ENCODE data around the gene YLPM1.

DNA sequence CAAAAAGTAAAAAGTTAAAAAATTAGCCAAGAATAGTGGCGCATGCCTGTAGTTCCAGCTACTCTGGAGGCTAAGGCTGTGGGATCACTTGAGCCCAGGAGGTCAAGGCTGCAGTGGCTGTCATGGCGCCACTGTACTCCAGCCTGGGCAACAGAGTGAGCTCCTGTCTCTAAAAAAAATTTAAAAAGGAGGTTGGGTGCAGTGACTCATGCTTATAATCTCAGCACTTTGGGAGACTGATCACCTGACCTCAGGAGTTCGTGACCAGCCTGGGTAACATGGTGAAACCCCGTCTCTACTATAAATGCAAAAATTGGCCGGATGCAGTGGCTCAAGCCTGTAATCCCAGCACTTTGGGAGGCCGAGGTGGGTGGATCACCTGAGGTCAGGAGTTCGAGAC, 8.2 kb upstream of the YLPM1 start:
- TF ChIP-seq, protein P1, sequence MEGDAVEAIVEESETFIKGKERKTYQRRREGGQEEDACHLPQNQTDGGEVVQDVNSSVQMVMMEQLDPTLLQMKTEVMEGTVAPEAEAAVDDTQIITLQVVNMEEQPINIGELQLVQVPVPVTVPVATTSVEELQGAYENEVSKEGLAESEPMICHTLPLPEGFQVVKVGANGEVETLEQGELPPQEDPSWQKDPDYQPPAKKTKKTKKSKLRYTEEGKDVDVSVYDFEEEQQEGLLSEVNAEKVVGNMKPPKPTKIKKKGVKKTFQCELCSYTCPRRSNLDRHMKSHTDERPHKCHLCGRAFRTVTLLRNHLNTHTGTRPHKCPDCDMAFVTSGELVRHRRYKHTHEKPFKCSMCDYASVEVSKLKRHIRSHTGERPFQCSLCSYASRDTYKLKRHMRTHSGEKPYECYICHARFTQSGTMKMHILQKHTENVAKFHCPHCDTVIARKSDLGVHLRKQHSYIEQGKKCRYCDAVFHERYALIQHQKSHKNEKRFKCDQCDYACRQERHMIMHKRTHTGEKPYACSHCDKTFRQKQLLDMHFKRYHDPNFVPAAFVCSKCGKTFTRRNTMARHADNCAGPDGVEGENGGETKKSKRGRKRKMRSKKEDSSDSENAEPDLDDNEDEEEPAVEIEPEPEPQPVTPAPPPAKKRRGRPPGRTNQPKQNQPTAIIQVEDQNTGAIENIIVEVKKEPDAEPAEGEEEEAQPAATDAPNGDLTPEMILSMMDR (IDR thresholded peaks at IDR 0.05) = no peak
- no peak for TF ChIP-seq POLR2A (IDR thresholded peaks at IDR 0.05)

Measured in adrenal gland (tissue), 5 donors.